HL-60/S4 treated with retinoic acid at 250 ng/mL for 4 days and 3 days (cell line): ENCODE results near the gene AKT3.

Experiments
- in situ Hi-C: fragments of 300-500 bp; cut with MboI; formaldehyde crosslinking; loops from 2 replicates; pipeline ENCODE4 v1.7.0; 2022; ENCODE audit warnings: low sequenced_read_pairs

Gene AKT3

GRCh38 chr1:243733670-243734307 is 116.3 kb downstream of the AKT3 start:
- in situ Hi-C loops = loop anchor here (25.0 kb wide), 1 partner anchor 529 kb away; no protein-coding TSS in a partner anchor

- in situ Hi-C loops = loop anchor here (25.0 kb wide), 1 partner anchor 530 kb away; no protein-coding TSS in a partner anchor
These were observed 117.4 kb downstream of the AKT3 start for GRCh38 chr1:243732637-243733036.

GRCh38 chr1:243731974-243732625 is 117.9 kb downstream of the AKT3 start:
- in situ Hi-C loops = loop anchor here (25.0 kb wide), 1 partner anchor 530 kb away; no protein-coding TSS in a partner anchor

GRCh38 chr1:243731301-243731891 is 118.6 kb downstream of the AKT3 start:
- in situ Hi-C loops = loop anchor here (25.0 kb wide), 1 partner anchor 531 kb away; no protein-coding TSS in a partner anchor

- in situ Hi-C loops = loop anchor here (25.0 kb wide), 1 partner anchor 532 kb away; no protein-coding TSS in a partner anchor
These were observed 119.4 kb downstream of the AKT3 start for GRCh38 chr1:243730487-243731150.

GRCh38 chr1:243729956-243730355 is 120.1 kb downstream of the AKT3 start:
- in situ Hi-C loops = loop anchor here (25.0 kb wide), 1 partner anchor 532 kb away; no protein-coding TSS in a partner anchor

- in situ Hi-C loops = loop anchor here (25.0 kb wide), 1 partner anchor 535 kb away; no protein-coding TSS in a partner anchor
These were observed 122.4 kb downstream of the AKT3 start for GRCh38 chr1:243727503-243728203.

GRCh38 chr1:243726806-243727502 is 123.1 kb downstream of the AKT3 start:
- in situ Hi-C loops = loop anchor here (25.0 kb wide), 1 partner anchor 535 kb away; no protein-coding TSS in a partner anchor

GRCh38 chr1:243725846-243726245 is 124.2 kb downstream of the AKT3 start:
- in situ Hi-C loops = loop anchor here (25.0 kb wide), 1 partner anchor 536 kb away; no protein-coding TSS in a partner anchor

- in situ Hi-C loops = loop anchor here (25.0 kb wide), 1 partner anchor 537 kb away; no protein-coding TSS in a partner anchor
These were observed 125.0 kb downstream of the AKT3 start for GRCh38 chr1:243725075-243725474.

- in situ Hi-C loops = no loop called here
These were observed 126.5 kb downstream of the AKT3 start for GRCh38 chr1:243723458-243724043.

GRCh38 chr1:243723050-243723449 is 127.0 kb downstream of the AKT3 start:
- in situ Hi-C loops = no loop called here

GRCh38 chr1:243719476-243719875 is 130.6 kb downstream of the AKT3 start:
- in situ Hi-C loops = no loop called here

- in situ Hi-C loops = no loop called here
These were observed 131.2 kb downstream of the AKT3 start for GRCh38 chr1:243718893-243719292.

- in situ Hi-C loops = no loop called here
These were observed 132.0 kb downstream of the AKT3 start for GRCh38 chr1:243718022-243718421.

GRCh38 chr1:243716906-243717305 is 133.1 kb downstream of the AKT3 start:
- in situ Hi-C loops = no loop called here

GRCh38 chr1:243715285-243715684 is 134.8 kb downstream of the AKT3 start:
- in situ Hi-C loops = no loop called here

- in situ Hi-C loops = no loop called here
These were observed 136.4 kb downstream of the AKT3 start for GRCh38 chr1:243713470-243714186.

GRCh38 chr1:243712941-243713340 is 137.1 kb downstream of the AKT3 start:
- in situ Hi-C loops = no loop called here
